Fibroblast of mammary gland (primary cell): ENCODE measurements around the gene NBEA.
A peak's percentile ranks its signal among the peaks of the same experiment; 100 is the strongest.
"Not testable (repeated sequence)": the region's sequence is repeated elsewhere in the genome, so short reads cannot be mapped to it uniquely, and the experiment has no call there.

Experiments
- DNase-seq: peaks from one replicate; pipeline ENCODE4 v3.0.0-alpha.2; 2010; ENCODE audit warnings: low read depth
- H3K4me3 ChIP-seq: 2 replicates; pipeline ENCODE4 v1.5.1; 2011; ENCODE audit warnings: low read depth, mild to moderate bottlenecking, low read length, moderate library complexity; ENCODE audit not compliant: control insufficient read depth
- TF ChIP-seq, protein P1 (sequence below): conservative IDR thresholded peaks from 2 replicates; pipeline ENCODE4 v1.5.1; 2011; ENCODE audit warnings: low read depth, low read length, inconsistent platforms; ENCODE audit not compliant: control insufficient read depth, insufficient read depth

NBEA gene

DNA sequence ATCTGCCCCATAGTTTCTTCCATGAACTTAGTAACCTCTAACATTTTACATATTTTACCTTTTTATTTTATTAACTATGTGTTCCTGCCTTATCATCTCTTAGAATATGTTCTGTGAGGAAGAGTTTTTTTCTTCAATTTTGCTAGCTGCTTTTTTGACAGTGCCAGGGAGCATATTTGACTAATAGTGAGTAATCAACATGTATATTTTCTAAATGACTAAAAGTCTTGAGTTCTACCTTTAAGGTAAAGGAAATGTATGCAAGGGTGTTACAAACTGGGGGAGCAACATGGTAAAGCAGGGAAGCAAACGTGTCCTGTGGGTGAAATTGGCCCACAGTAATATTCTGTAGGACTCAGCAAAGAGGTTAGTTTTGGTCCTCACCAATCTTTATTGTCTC lies 165.5 kb downstream of the NBEA start:
- TF ChIP-seq, protein P1, sequence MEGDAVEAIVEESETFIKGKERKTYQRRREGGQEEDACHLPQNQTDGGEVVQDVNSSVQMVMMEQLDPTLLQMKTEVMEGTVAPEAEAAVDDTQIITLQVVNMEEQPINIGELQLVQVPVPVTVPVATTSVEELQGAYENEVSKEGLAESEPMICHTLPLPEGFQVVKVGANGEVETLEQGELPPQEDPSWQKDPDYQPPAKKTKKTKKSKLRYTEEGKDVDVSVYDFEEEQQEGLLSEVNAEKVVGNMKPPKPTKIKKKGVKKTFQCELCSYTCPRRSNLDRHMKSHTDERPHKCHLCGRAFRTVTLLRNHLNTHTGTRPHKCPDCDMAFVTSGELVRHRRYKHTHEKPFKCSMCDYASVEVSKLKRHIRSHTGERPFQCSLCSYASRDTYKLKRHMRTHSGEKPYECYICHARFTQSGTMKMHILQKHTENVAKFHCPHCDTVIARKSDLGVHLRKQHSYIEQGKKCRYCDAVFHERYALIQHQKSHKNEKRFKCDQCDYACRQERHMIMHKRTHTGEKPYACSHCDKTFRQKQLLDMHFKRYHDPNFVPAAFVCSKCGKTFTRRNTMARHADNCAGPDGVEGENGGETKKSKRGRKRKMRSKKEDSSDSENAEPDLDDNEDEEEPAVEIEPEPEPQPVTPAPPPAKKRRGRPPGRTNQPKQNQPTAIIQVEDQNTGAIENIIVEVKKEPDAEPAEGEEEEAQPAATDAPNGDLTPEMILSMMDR: no peak
- no peak for DNase-seq
- no peak overlapping the region for H3K4me3 ChIP-seq

DNA sequence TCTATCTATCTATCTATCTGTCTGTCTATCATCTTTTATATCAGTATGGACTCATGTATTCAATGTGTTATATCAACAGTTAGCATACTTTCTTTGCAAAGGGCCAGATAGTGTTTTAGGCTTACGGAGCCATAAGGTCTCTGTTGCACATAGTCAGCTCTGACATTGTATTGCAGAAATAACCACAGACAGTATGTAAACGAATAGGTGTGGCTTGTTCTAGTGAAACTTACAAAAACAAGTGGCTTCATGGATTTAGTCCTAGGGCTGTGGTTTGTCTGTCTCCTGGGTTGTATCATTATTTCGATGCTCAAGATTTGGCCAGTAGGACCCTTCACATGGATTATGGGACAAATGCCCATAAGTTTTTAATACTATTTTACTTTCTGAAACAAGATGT lies 171.5 kb downstream of the NBEA start:
- not testable (repeated sequence) for H3K4me3 ChIP-seq, DNase-seq

DNA sequence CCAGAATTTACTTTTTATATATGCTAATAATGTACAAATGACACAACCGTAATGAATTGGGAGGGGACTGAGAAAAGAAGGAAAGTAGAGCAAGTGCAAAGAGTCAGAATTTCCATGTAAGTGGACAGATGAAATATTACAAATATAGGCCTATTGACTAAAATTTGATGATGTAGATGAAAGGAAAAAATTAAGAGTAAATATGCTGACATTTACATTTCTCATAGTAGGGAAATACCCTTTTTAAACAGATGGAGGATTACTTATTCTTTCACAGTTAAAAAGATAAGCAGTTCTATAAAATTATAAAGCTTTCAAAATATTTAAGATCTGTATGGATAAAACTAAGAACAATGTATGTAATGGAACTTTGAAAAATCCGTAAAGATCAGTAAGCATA lies 185.4 kb downstream of the NBEA start:
- no peak overlapping the region for H3K4me3 ChIP-seq
- DNase-seq: no peak
- TF ChIP-seq, protein P1: no peak

DNA sequence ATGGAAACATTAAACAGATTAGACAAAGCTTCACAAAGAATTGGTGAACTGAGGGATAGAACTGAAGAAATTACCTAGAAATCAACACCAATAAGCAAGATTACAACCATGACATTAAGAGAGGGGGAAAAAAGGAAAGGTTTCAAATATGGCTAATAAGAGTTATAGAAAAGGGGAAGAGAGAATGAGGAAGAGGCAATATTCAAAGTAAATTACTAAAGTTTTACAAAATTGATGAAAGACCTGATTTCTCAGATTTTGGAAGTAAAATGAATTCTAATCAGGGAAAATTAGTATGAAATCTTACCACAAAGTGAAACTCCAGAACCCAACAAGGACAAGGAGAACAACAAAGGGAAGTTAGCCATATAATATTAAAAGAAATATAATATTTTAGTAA lies 187.4 kb downstream of the NBEA start:
- TF ChIP-seq, protein P1: no peak
- no peak overlapping the region for H3K4me3 ChIP-seq
- no peak for DNase-seq

DNA sequence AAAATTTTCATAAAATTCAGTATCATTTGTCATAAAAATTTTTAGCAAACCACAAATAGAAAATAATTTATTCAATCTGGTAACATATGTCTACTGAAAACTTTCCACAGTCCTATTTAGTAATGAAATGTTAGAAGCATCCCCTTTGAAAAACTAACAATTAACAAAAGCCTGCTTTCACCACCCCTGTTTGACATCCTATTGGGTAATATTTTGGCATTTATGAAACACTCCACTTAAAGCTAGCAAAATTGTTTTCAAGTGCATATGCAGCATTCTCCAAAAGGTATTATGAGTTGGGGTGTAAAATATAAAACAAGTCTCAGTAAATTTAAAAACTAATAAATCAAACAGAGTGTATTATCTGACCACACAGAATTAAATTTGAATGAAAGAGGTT lies 189.4 kb downstream of the NBEA start:
- no peak for DNase-seq
- no peak overlapping the region for H3K4me3 ChIP-seq
- TF ChIP-seq, protein P1: no peak

DNA sequence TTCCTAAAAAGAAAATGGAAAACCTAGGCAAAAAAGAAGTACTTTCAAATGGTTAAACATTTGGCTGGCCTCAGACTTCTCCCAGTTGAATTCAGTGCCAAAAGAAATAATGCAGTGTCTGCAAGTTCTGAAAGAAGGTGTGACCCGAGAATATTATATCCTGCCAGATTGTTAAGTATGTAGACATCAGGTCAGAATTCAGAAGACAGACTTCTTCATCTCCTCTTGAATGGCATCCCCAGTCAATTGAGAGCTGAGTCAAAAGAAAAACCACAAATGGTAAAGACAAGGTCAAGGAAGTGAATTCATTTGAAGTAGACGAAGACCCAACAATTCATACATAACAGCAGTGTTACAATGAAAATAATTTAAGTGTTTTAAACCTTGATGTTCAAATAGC lies 194.5 kb downstream of the NBEA start:
- DNase-seq: no peak
- TF ChIP-seq, protein P1: no peak
- H3K4me3 ChIP-seq: no peak overlapping the region

DNA sequence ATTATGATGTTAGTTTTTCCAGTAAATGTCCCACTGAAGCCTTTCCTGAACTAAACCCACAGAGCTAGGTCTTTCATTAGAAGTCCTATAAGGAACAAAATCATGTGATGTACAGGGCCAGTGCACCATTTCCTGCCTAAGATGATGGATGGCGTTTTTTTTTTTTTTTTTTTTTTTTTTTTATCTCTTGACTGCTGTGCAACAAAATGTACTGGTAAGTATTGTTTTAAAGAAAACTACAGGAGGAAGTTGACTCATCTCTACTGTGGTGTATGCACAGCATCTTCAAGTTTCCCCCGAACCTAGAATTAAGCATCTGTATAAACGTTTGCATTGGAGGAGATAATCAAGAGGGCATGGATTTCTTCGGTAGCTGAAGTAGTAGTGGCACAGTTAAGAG lies 197.5 kb downstream of the NBEA start:
- no peak overlapping the region for H3K4me3 ChIP-seq
- DNase-seq: peak; percentile 50
- TF ChIP-seq, protein P1: no peak
